NCI-H460 (cell line): ENCODE results near the gene CSRNP2. TPM values are rescaled to one million over a fixed set of nuclear protein-coding genes. Genes with fewer than 3 reads are reported as not detected.
"Not testable (repeated sequence)": the region's sequence is repeated elsewhere in the genome, so short reads cannot be mapped to it uniquely, and the experiment has no call there.

ENCODE experiments used
- DNase-seq: peaks from one replicate; pipeline ENCODE4 v3.0.0-alpha.2; 2016; ENCODE audit warnings: low read depth; ENCODE audit errors: extremely low read depth
- total RNA-seq: library from RNA; depleted of rRNA; stranded (reverse); fragments of >200 nt; shearing (Covaris generic); gene quantifications from 2 replicates; pipeline ENCODE4 v1.2.3, GENCODE V29; 2014

CSRNP2 gene
- total RNA-seq, 1 experiment from 2014 or later, result 20.6 TPM

GRCh38 chr12:51033048-51033447 is 50.3 kb downstream of the CSRNP2 start:
- DNase-seq, result no peak

DNA sequence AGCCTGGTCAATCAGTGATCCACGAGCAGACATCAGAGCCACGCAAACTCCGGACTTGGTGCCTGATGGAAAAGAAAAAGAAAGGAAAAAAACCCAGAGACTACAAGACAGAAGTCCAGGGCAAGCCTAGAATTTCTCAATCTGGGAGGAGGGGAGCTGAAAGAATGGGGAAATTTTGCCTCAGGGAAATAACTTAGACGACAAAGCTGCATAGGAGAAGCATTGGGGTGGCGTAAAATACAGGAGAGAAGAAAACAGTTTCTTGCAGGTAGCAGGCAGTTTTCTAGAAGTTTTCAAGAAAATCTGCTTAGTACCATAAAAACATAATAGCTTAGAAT is 54.6 kb downstream of the CSRNP2 start:
- no peak for DNase-seq

DNA sequence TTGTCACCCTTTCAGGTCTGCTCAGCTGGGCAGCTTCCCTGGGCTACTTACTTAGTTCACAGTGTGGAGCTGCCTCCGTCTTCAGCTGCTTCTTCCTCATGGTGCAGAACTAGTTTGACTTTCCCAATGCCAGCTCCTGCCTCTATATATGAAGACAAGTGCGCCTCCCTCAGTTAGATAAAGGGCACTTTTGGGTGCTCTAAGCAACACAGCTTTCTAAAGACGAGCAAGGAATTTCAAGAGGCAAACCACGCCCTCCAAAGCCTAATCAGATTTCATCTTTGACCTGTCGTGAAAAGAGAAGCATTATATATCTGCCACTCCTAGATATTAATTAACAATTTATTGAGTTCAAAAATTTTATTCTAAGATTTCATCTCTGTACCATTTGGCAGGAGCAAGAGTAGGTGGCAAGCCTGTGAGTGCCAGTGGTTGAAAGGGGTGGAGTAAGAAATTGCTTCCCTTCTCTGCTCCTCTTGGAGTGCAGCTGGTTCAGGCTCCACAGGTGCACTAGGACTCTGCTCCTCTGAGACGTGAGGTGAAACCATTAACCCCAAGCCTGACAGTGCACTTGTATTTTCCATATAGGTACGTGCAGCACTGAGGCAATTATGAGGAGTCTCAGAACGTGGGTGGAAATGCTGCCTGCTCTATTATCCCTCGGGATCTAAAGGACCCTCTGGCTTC is 55.1 kb downstream of the CSRNP2 start:
- DNase-seq, result peak; percentile 40

DNA sequence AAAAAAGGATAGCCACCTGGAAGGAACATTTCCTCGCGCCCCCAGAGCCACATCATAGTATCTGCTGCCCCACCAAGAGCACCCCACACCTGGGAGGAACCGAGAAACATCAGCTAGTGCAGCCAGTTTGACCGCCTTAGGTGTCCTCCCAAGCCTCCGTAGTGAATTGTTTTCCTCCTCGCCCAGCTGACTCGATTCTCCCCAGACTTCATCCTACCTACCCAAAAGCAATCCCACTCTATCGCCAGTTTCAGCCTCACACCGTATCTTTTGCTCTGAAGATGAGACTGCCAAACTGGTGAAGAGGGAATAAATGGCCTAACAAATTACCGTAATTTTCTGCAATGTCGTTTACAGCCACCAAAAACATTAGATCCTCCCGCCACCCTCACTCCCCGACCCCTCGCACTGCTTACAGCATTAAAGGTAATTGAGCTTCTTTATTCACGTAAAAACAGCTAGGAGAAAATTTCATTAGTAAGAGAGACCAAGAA is 56.0 kb downstream of the CSRNP2 start:
- no peak for DNase-seq

- peak; percentile 92 for DNase-seq
Observed at GRCh38 chr12:51025836-51026638, 57.4 kb downstream of the CSRNP2 start, which contains the start of gene SLC11A2. Gene SLC11A2, minus strand, starts transcription at chr12:51026384. Its CDS starts 15,656 bp downstream, at chr12:51010728.

GRCh38 chr12:51025338-51025835 is 58.0 kb downstream of the CSRNP2 start:
- no peak for DNase-seq

GRCh38 chr12:51023625-51024382 is 59.6 kb downstream of the CSRNP2 start:
- no peak for DNase-seq

DNA sequence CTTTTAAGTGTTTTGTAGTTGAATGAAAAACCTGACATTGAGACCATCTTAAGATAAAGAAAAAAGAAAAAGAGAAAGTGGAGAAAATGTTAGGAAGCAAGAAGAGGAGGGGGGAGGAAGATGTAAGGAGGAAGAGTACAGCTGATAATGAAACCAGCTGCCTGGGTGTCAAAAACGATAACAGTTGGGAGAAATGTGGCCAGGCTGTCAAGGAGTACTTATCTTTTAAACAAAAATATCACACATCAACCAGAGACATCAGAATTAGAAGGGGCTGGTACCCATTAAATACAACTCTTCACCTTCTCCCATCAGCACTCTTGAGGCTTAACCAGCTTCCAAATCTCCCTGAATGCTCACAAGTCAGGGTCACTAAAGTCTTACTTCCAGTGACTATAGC is 61.7 kb downstream of the CSRNP2 start:
- DNase-seq, result no peak

- no peak for DNase-seq
Observed at GRCh38 chr12:51020448-51021182, 62.8 kb downstream of the CSRNP2 start.

DNA sequence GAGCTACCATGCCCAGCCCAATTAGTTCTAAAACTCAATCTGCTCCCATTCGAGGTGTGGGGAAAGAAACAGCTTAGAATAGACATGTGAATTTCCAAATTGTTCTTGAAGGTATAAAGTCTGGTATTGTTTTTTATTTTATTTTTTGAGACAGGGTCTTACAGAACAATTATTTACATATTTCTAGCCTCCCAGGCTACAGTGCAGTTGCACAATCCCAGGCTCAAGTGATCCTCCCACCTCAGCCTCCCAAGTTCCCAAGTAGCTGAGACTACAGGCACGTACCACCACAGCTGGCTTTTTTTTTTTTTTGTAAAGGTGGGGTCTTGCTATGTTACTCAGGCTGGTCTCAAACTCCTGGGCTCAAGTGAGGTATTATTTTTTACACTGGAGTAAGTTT is 63.5 kb downstream of the CSRNP2 start:
- DNase-seq, result no peak

GRCh38 chr12:51018956-51019355 is 64.4 kb downstream of the CSRNP2 start:
- no peak for DNase-seq

DNA sequence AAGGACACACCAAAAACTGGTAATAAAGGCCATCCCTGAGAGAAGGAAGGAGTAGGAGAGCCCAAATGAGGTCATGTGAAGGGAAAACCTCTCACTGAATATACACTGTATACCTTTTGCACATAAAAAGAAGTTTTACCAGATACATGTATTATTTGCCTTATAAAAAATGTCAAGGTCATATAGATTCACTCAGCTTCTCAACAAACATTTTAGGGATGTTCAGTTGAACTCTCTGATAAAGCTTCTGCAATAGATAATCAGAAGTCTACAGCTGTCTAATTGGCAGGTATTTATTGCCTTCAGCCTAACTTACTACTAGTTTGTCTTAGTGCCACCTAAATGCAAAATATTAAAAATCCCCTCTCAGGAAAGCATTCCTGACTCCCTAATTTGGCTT is 65.9 kb downstream of the CSRNP2 start:
- DNase-seq, result no peak

DNA sequence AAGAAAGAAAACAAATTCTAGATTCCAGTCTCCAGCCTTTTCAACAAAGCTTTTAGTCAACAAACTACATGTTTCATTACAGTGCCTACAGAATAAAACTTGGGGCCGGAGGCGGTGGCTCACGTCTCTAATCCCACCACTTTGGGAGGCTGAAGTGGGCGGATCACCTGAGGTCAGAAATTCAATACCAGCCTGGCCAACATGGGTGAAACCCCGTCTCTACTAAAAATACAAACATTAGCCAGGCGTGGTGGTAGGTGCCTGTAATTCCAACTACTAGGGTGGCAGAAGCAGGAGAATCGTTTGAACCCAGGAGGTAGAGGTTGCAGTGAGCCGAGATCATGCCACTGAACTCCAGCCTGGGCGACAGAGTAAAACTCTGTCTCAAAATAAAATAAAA is 68.9 kb downstream of the CSRNP2 start:
- DNase-seq, result not testable (repeated sequence)

DNA sequence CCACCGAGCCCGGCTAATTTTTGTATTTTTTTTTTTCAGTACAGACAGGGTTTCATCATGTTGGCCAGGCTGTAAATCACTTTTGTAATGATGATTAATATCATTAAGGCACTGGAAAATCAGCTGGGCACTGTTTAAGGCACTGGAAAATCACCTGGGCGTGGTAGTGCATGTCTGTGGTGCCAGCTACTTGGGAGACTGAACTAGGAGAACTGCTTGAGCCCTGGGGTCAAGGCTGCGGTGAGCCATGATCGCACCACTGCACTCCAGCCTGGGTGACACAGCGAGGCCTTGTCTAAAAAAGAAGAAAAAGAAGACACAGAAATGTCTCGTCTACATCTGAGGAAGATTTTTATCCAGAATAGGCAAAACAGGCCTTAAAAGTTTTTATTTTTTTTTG is 70.0 kb downstream of the CSRNP2 start:
- DNase-seq, result no peak

DNA sequence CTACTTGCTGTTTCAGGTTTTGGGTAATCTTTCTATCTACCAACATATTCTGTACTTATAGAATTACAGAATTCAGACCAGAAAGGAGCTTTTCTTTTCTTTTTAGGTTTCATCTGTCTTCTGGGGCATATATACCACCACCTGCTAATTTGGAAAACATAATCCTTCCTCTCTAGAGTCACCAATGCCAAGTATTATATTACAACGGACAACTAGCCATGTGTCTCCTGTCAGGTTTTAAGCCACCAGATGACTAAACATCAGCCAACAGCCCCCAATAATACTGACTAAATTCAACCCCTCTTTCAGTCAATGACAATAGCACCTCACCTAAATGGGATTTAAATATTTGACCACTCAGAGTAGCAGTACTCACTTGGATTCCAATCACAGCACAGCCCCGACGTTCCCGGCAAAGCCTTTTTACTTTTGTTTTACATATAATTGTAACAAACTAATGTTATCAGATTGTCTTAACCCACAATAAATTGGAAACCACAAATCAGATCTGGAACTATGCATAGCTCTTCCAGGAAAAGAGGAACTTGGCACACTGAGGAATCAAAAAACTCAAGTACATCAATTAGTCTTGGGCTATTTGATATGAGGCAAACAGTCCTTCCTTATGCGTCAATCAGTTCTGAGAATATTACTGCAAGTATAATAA is 70.7 kb downstream of the CSRNP2 start:
- no peak for DNase-seq

GRCh38 chr12:51011955-51012354 is 71.4 kb downstream of the CSRNP2 start:
- no peak for DNase-seq
